GM19455 (cell line): Measurements from ENCODE around the gene NUP210.
"Not testable (repeated sequence)": the region's sequence is repeated elsewhere in the genome, so short reads cannot be mapped to it uniquely, and the experiment has no call there.

Source experiments
- ATAC-seq: cut with Tn5 transposase; IDR thresholded peaks from one replicate; pipeline ENCODE4 v1.9.1; 2021; ENCODE audit not compliant: unreplicated experiment

NUP210 gene

DNA sequence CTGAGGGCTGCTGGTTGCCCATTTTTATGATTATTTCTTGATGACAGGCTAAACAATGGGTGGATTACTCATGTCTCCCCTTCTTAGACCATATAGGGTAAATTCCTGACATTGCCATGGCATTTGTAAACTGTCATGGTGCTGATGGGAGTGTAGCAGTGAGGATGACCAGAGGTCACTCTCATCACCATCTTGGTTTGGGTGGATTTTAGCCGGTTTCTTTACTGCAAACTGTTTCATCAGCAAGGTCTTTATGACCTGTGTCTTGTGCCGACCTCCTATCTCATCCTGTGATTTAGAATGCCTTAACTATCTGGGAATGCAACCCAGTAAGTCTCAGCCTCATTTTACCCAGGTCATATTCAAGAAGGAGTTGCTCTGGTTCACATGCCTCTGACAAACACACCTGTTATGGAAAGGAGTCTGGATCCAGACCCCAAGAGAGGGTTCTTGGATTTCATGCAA is 10.3 kb upstream of the NUP210 start:
- ATAC-seq = not testable (repeated sequence)

DNA sequence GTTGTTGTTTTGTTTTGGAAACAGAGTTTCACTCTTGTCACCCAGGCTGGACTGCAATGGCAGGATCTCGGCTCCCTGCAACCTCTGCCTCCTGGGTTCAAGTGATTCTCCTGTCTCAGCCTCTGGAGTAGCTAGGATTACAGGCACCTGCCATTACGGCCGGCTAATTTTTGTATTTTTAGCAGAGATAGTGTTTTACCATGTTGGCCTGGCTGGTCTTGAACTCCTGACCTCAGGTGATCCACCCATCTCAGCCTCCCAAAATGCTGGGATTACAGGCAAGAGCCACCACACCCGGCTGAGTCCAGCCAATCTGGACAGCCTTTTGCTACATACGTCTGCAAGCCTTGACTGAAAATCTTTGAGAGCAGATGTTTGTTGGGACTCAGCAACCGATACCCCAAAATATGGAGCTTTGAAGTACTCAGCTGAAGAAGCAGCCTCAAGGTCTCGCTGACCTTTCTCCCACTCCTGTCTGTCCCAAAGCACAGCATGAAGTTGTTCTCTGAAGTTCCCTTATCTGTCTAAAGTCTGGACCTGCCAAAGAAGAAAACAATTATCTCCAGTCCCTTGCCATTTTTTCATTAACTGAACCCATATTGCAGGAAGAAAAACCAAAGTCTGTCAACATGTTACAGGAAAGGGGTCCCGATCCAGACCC is 9.6 kb upstream of the NUP210 start:
- no peak for ATAC-seq

DNA sequence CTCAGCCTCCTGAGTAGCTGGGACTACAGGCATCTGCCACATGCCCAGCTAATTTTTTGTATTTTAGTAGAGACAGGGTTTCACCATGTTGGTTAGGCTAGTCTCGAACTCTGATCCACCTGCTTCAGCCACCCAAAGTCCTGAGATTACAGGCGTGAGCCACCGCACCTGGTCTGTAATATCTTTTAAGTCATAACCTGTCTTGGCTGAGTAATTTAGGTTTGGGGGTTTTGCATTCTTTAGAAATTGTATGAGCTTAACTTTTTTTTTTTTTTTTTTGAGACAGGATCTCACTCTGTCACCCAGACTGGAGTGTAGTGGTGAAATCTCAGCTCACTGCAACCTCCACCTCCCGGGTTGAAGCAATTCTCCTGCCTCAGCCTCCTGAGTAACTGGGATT is 8.6 kb upstream of the NUP210 start:
- not testable (repeated sequence) for ATAC-seq

DNA sequence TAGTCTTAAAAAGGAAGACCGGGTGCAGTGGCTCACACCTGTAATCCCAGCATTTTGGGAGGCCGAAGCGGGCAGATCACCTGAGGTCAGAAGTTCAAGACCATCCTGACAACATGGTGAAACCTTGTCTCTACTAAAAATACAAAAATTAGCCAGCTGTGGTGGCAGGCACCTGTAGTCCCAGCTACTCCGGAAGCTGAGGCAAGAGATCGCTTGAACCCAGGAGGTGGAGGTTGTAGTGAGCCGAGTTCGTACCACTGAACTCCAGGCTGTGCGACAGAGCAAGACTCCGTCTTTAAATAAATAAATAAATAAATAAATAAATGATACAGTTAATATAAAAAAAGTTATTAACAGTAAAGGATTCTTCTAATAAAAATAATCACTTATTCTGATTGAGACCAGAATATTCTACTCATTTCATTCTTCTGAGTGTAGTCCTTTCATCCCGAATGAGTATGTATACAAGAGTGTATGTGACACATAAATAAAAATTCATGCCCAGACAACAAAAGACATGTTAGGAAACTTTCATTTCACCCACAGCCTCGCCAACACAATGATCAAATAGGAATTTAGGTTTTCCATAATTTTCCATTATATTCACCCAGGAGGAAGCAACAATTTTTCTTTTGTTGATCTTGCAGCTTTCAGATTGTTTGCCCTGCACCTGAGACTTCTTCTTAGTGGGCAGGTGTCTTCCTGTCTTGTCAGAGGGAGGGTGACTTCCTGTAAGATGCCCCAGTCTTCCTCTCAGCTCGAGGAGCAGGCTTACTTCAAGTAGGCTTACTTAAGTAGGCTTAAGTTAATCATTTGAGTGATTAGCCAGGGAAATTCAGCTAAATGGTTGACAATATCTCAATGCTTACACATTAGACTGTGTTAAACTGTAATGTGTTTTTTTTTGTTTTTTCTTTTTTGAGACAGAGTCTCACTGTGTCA is 7.8 kb upstream of the NUP210 start:
- no peak for ATAC-seq

DNA sequence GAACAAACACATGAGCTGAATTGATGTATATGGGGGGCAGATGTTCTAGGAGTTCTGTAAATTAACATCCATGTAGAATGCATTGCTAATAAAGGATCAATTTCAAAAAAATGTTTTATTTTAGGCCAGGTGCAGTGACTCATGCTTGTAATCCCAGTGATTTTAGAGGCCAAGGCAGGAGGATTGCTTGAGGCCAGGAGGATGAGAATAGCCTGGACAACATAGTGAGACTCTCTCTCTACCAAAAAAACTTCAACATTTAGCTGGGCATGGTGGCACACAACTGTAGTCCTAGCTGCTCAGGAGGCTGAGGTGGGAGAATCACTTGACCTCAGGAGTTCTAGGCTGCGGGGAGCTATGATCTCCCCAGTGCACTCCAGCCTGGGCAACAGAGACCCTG is 6.5 kb upstream of the NUP210 start:
- ATAC-seq = no peak

DNA sequence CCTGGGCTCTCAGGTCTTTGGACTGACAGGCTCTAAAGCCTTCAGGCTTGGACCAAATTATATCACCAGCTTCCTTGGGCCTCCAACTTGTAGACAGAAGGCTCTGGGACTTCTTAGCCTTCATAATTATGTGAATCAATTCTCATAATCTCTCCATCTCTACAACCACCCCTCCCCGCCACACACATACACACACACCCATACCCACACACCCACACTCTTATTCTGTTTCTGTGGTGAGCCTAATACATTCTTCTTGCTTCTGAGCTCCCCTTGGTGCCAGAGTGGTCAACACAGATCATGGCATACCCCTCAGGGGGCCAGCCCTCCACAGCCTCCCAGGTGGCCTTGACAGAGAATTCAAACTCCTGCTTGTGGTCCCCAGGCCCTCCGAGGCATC is 5.6 kb upstream of the NUP210 start:
- no peak for ATAC-seq

DNA sequence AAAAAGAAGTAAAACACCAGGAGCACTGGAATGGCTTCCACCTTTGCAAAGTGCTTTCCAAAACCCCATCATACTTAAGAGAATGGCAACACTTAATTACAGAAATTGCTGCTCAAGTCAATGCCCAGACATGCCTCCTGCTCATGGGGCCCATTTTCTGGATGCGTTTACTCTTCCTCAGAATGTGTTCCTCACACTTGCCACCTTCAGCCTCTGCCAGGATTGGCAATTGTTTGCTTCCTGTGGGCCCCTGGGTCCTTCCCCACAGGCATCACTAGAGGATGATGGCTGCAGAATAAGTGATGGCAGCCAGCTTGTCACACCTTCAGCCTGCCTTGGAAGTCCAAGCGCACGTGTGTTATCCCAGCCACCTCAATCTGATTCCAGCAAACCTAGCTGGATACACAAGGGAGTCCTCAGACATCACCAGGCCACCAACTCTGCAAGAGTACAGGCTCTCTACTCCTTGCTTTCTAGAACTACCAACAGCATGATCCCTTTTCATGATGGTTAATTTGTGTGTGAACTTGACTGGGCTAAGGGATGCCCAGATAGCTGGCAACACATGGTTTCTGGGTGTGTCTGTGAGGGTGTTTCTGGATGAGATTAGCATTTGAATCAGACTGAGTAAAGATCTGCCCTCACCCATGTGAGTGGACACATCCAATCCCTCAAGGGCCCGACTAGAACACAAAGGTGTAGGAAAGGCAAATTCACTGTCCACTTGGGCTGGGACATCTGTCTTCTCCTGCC is 4.9 kb upstream of the NUP210 start:
- ATAC-seq = no peak

DNA sequence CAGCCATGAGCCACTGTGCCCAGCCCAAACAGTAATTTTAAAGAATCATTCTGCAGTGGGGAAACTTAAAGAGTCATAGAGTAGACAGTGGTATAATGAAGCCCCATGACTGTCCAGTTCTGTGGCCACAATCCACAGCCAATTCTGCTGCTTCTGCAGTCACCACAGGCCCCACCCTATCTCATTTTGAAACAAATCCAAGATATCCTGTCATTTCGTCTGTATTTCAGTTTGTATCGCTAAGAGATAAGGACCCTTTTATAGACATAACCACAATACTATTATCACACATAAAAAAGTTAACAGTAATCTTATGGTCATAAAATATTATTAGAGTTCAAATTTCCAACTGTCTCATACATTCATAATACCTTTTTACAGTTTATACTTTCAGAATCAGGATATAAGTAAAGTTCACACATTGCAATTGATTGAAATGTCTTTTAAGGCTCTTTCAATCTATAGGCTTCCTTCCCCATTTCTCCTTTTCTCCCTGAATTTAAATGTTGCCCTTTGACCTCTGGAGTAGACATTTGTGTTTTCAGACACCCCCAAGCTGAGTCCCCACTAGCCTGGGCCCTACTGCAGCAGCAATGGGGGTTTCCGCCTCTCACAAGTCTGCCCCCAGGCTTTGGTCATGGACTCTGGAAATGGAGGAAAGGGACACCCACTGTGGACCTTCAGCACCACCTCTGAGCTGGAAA is 4.2 kb upstream of the NUP210 start:
- no peak for ATAC-seq

DNA sequence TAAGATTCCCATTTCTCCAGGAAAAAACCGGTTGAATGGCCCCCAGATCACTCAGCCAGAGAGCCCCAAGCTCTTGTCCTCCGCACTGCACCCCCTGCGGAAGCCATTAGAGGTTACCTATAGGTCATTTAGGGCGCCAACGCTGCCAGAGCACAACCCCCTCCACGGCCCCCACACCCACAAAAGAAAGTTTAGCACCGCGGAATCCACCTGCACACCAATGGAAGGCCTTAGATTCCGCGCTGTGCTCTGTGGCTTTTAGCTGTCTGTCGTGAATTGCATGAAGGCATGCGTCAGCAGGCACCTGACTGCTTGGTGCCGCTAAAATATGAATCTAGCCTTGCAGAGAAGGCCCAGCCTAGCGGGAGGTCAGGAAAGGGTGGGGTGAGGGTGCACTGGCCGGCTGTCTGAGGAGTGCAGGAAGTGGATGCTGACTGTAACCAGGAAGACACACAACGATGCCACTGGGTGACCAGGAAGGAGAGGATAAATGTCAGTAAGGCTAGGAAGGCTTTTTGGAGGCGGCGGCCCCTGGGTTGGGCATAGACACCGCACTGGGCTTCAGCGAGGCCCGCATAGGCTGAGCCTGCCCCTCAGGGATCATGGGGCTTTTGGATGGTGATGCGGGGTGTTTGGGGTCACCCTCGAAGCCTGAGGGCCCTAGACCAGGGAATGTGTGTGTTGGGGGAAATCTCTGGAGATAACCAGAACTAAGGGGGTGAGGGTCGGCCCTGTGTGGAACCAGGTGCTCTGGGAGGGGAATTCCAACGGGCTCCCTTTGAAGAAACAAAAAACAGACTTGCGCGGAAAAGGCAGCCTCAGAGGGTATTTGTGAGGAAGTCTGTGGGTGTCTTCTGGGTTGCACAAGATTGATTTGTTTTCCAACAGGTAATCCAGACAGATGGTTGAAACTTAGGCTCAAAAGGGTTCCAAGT is 976 bp upstream of the NUP210 start:
- no peak for ATAC-seq

DNA sequence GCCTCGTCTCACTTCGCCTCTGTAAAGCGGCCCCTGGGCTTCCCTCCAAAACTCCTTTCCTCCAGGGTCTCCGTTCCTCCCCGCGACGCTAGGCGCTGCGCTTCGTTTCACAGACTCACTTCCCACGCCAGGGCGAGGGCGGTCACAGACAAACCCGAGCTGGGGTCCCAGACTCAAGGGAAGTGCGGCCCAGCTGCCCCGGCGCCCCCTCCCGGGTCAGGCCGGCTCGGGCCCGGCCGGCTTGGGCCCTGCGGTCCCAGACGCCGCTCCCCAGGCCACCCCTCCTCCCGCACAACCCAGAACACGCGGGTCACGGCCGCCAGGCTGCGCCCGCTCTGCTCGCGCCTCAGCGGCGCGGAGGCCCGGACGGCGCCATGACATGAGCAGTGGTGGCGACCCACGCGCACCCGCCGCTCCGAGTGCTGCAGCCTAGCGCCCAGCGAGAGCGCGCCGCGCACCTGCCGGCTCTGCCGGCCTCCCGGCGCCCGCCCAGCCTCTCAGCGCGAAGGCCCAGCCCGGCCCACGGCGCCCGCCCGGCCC is 547 bp downstream of the NUP210 start:
- ATAC-seq = peak; percentile 51

DNA sequence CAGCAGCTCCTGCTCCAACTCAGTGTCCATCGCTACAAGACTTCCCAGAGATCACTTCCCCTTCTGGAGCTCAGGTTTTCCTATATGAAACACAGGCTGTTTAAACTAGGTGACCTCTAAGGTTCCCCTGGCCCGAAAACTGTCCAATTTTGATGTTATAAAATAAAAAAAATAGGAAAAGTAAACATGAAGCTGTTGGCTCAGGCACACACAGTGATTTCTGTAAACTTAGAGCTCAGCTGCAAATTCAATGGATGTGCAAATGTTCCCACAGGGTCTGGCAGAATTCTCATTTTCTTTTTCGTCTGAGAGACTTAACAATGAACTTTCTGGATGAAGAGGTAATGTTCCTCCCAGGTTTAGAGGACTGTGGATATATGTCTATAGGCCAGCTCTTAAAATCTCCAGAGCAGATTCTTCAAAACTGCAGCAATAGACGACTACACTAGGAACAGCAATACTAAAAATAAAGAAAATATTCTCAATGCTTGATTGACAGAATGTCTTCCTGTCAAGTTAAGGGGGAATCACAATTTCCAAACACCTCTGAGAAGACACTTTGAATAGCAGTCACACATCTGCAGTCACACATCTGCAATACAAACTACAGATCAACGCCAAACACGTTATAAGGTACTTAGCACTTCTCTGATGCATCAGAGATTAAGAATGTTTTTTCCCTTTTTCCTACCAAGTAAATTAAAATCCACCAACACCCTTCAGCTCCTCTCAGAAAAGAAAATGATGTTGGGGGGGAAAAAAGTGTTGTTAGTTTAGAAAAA is 2.8 kb downstream of the NUP210 start:
- no peak for ATAC-seq

DNA sequence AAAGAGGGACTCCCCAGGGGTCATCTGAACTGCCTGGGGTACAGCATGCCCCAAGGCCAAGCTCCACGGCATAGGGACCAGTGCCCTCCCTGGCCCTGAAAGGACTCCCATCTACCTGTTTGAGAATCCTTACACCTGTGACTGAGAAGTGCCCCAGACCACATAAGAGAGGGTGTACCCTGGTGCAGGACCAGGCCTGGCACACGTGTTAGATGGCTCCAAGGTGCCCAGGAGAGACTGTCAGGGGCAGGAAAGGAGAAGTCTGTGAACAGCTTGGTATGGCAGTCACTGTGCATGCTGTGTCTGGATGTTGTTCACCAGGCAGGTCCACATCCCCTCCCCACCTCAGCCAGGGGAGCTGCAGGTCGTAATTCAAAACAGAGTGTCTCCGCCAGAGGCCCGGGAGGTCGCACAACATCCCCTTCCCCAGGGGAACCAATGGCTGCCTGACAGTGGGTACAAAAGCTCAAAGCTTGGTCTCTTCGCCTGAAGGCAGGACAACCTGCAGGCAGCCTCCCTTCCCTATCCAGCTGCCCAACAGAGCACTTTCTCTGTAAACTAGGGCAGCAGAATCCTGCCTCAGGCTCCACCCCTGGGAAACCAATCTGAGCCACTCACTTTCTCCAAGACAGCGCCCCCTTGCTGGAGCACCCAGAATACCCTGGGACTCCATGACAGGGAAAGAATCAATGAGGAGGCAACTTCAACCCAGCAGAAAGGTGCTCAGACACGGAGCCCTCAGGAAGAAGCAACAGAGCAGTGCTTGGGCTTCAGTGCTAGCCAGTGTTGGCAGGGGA is 3.9 kb downstream of the NUP210 start:
- ATAC-seq = no peak

DNA sequence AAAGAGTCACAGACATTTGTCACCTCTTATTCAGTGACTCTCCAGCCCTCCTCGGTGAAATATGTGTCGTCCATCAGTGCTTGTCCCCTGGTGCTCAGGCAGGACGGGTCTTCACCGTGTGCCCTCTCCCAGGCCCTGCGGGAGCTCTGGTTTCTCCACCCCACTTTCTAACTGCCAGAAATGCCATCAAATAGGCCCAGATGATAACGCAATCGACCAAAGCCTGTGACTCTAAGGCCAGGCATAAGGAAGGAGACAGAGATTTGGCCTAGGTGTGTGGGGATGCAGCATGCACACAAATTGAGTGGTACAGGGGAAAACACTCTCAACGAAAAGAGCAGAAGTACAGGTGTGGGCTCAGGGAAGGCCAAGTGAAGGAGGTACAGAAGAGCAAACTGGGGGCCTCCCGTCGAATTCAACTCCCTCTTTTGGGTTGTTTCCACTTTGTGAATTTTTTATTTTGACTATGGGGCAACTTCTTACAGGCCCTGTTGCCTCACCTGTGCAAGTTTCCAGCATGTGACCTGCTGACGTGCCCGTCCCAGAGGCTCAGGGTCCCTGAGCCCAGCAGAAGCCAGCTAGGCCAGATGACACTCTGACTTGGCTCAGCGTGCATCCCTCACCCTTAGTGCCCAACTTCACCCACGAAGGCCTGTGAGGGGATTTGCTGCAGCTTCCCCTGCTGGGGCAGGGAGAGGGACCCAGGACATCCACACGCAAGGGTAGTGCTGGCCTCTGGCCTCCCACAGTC is 4.7 kb downstream of the NUP210 start:
- no peak for ATAC-seq

DNA sequence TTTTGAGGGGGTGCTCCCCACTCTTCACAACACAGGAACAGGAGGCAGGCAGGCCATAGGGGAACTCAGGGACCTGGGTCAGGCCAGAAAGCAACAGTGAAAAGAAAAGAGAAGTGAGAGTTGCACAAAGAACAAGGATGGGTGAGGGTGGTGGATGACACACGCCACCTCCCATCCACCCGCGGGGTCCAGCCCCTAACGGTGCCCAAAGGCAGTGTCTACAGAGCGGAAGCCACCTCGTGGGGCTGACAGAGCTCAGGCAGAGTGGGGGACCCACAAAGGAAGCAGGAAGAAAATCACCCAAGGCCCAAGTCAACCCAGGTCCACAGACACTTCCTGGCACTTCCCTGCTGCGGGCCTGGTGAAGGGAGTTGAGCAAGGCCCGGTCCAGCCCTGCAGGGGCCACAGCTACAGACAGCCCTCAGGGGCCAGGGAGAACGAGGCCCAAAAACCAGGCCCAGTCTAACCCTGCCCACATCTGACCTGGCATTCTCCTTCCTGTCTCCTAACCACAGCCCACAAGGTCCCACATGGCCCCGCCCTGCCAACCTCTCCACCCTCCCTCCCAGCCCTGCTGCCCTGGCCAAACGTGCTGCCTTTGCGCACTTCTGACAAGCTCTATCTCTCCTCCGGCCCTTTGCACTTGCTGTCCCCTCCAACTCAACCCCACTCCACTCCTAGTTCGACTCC is 5.9 kb downstream of the NUP210 start:
- peak; percentile 88 for ATAC-seq

DNA sequence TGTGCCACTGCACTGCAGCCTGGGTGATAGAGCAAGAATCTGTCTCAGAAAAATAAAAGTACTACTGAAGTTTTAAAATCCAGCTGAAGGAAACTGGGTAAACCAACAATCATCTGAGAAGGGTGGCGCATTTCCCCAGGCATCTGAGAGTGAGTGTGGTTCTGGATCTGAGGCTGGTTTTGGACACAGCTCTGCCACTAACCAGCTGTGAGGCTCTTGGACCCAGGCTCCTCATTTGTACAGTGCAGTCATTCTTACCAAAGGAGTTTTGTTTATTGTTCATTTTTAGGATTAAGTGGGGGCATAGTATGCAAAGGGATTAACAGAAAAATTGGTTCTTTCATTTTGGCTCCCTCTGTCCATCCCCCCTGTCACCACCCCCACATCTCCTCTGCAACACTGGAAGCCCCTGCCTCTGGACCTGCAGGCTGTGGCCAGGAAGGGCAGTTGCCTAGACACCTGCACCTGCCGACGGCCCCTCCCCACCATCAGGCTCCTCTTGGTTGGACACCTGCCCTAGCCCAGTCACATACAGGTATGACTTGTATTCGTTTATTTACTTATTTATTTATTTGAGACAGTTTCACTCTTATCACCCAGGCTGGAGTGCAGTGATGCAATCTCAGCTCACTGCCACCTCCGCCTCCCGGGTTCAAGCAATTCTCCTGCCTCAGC is 8.8 kb downstream of the NUP210 start:
- ATAC-seq = no peak

DNA sequence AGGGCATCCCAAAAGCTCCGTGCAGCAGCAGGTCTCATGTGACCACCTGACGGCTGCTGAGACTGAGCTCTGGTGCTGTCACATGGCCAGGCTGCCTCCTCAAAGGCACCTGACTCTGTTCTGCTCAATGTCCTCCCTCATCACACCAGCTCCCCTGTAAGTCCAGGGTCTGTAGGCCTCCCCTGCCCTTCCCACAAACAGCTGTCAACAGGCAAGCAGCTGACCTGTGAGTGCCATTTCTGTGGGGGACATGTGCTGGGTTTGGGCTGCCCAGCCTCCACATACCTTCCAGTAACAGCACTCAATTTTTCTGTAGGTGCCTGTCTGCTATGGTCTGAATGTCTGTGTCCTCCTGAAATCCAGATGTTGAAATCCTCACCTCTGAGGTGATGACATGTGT is 11.2 kb downstream of the NUP210 start:
- ATAC-seq = no peak
